Stimulated activated CD8-positive, alpha-beta memory T cell treated with anti-CD3 and anti-CD28 coated beads, Interleukin-4, amount 100 ng/mL, for 4 hours (primary cell): Measurements from ENCODE around the gene BCOR.

Experiments used
- DNase-seq, 2 donors: peaks; one replicate each; pipeline ENCODE4 v3.0.0-alpha.2; 2020; ENCODE audit warnings: low read depth in 2 of 2, low spot score in 1 of 2

Gene BCOR

GRCh38 chrX:40086569-40087335 lies 11.0 kb downstream of the BCOR start:
- DNase-seq = no peak

- DNase-seq = no peak
Observed at GRCh38 chrX:40085714-40086113, 12.0 kb downstream of the BCOR start.

DNA sequence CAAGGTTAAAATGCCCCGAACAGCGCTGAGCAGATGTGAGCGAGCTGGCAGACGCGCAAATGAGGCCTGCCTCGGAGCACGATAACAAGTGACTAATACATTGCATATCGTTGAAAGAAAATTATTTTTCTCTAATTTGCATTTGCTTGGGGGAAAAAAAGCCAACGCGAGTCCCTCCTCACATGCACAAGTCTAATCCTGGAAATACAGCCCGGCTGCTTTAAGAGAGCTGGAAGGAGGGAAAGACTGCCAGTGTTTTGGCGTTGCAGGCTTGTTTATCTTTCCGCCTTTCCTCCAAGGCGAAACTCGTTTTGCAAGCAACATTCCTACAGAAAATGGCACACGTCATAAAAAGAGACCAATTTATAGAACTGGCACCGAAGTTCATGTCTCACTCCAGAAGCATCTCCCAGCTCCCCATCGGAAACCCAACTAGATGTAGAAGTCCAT lies 12.6 kb downstream of the BCOR start:
- DNase-seq = no peak

DNA sequence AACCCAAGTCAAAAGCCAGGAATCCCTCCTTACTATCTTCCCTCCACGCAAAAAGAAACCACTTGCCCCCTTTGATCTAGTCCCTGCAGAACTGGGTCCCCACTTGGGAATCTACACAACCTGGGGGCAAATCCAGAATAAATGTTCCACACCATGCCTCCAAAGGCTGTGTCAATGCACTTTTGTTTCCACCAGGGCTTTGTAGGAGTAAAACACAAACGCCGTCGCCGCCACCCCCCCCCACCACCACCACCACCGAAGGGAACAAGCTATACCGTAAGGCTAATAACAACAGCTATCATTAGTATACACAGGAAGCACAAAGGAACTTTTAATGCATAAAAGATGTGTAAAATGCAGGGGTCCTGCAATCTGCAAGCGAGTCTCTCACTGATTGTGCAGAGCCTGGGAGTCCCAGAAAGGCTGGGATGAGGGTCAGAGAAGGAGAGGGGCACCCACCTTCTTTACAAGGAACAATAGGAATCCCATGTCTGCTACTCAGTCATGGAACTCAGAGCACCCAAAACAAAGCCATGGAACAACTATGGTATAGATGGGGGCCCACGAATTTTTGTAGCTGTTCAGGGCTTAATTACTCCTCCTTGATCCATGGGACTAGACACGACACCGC lies 13.2 kb downstream of the BCOR start:
- DNase-seq = no peak

DNA sequence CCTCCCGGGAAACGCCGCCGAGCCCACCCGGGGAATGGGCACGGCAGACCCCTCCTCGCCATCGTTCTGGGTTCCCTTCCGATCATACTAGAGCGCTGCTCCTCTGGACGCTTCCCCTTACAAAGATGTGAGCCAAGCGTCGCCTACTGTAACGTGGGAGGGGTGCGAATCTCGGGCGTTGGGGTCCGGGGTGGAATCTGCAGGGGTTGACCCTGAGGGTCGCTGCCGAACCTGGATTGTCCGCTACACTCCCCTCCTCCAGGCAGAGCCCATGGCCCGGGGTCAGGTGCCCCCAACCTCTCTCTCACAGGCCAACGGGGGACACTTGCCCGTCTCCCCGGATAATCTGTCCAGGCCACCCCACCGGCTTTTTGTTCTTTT lies 13.8 kb downstream of the BCOR start:
- no peak for DNase-seq

GRCh38 chrX:40083120-40083978 lies 14.4 kb downstream of the BCOR start:
- DNase-seq = no peak

GRCh38 chrX:40082447-40083119 lies 15.2 kb downstream of the BCOR start:
- no peak for DNase-seq

DNA sequence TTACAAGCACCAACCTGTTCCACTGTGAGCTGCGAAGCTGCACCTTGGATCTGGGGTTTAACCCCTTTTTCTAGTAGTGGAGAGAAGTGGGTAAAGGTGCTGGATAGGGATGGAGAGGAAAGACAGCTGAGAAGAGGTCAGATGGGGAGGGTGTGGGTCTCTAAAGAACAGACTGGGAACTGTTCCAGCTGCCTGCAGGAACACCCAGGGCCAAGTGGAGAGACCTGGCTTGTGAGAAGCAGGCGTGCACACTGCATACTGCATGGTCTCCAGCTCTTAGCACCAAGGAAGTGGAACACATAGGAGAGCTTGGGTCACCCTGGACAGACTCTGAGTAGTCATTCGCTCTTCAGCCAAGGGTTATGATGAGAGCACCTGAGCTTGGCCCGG lies 16.1 kb downstream of the BCOR start:
- no peak for DNase-seq

GRCh38 chrX:40080894-40081678 lies 16.7 kb downstream of the BCOR start:
- no peak for DNase-seq

DNA sequence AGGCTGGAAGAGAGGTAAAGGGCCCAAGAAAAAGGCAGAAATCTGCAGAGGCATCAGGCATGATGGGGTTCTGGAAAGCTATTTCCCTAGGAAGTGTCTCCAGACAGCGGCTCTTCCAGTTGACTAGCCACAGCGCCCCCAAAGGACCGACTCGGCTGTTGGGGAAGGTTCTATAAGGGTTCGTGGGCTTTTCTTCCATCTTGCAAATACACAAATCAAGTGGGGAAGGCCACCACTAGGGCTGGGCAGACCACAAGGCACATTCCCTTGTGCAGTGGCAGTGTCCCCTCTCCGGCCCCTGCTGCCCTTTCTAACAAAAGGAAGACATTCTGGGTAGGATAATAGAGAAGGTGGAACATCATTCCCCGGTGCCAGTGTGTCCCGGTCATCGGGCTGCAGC lies 18.2 kb downstream of the BCOR start:
- no peak for DNase-seq

DNA sequence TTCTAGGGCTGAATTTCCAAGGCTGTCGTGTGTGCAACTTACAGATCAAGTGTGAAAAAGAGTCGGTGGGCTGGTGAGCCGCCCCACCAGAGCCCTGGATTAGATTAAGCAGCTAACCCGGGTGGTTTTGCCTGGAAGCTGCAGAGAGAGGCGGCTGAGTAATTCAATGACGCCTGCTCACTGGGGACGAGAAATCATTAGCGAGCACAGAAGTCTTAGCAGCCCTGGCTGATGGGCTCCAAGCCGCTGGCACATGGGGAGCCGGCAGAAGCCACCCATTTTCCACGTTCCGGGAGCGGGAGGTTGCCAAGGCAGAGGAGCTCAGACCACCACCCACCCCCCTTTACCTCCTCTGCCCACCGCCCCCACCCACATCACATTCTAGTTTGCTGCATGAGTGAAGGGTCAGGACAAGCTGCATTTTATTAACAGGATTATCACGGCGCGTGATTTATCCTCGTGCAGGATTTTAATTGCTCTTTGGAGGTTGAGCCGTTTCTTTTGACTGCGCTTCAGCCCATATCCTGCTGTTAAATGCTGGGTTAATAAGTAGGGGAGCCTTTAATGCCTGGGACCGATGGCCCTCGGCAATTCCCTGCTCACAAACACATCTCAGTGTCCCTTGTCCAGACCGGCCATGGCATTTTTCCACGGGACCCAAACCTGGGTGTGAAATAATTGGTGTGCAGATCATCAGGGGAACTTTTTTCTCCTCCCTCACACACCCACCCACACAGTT lies 19.1 kb downstream of the BCOR start:
- no peak for DNase-seq

- no peak for DNase-seq
Observed at GRCh38 chrX:40077906-40078305, 19.9 kb downstream of the BCOR start.

- no peak for DNase-seq
Observed at GRCh38 chrX:40076750-40077575, 20.8 kb downstream of the BCOR start.

DNA sequence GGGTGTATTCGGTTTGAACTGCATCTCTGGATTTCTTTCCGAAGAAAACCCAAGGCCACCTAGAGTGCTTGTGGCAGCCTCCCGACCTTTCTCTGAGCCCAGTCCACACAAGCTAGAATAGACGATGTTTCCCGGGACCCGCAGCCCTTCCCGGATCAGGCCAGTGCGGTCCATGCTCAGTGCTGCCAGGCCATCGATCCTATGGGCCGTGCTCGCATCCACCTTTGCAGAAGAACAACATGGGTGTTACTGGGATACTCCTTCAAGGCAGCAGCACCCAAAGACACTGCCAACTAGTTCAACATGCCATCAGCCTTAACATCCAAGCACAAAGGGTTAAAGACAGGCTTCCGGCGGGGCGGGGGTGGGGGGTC lies 22.8 kb downstream of the BCOR start:
- DNase-seq = no peak

GRCh38 chrX:40074080-40074958 lies 23.4 kb downstream of the BCOR start:
- no peak for DNase-seq

GRCh38 chrX:40073439-40074054 lies 24.2 kb downstream of the BCOR start:
- DNase-seq = no peak

DNA sequence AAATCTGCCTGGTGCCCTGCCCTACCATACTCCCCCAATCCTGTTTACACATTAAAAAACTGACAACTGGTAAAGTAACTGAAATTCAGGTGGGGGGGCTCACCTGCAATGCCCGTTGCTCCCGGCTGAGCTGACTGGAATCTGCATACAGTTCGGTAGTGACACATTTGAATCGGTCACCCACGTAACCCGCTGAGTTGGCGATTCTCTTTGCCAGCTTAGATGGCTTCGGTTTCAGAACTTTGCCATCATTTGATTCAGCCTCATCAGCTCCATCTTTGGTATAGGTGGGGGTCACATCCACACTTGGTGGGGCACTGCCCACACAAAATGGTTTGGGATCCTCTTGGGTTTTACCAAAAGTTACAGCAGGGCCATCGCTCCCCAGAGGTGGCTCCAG lies 25.5 kb downstream of the BCOR start:
- DNase-seq = no peak

DNA sequence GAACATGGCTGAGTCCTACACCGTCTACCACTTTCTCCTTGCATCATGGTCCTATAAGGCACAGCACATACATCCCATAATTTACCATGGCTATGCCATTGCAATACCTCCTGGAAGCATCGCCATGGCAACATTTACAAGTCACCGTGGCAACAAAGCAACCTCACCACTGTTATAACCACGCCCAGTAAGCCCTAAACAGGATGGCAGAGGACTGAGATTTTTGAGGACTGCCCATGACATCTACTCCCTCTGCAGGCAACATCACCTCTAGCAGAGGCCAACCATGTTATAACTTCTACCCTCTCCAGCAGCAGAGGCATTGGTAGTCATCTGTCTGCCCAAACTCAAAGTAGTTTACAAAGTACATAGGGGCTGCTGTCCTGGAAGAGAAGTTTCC lies 29.7 kb downstream of the BCOR start:
- no peak for DNase-seq
